DMS53 (cell line): ENCODE results near the gene RMND5B.
"Not testable (repeated sequence)": the region's sequence is repeated elsewhere in the genome, so short reads cannot be mapped to it uniquely, and the experiment has no call there.

Experiments used
- DNase-seq: peaks from one replicate; lab custom pipeline; 2025; lab: John Stamatoyannopoulos, UW

RMND5B gene

GRCh38 chr5:178130576-178131445, at the start of gene RMND5B:
Gene RMND5B (plus strand): TSS chr5:178131014. CDS start chr5:178138120, 7,106 bp downstream.
- DNase-seq, result peak; percentile 97

GRCh38 chr5:178081571-178082243, 49.1 kb upstream of the RMND5B start:
- no peak for DNase-seq

GRCh38 chr5:178083922-178084321, 46.9 kb upstream of the RMND5B start:
- DNase-seq, result no peak

- DNase-seq, result no peak
Measured at GRCh38 chr5:178085316-178085715, 45.5 kb upstream of the RMND5B start.

GRCh38 chr5:178086266-178086665, 44.5 kb upstream of the RMND5B start:
- peak; percentile 71 for DNase-seq

- DNase-seq, result not testable (repeated sequence)
Measured at GRCh38 chr5:178087199-178087598, 43.6 kb upstream of the RMND5B start.

- DNase-seq, result no peak
Measured at GRCh38 chr5:178090856-178091255, 40.0 kb upstream of the RMND5B start.

GRCh38 chr5:178093134-178093533, 37.7 kb upstream of the RMND5B start:
- no peak for DNase-seq

- no peak for DNase-seq
Measured at GRCh38 chr5:178094345-178094744, 36.5 kb upstream of the RMND5B start.

- DNase-seq, result no peak
Measured at GRCh38 chr5:178098685-178099084, 32.1 kb upstream of the RMND5B start.

- DNase-seq, result no peak
Measured at GRCh38 chr5:178103612-178104011, 27.2 kb upstream of the RMND5B start.

- no peak for DNase-seq
Measured at GRCh38 chr5:178104492-178104891, 26.3 kb upstream of the RMND5B start.

- no peak for DNase-seq
Measured at GRCh38 chr5:178106086-178106485, 24.7 kb upstream of the RMND5B start.

- DNase-seq, result no peak
Measured at GRCh38 chr5:178106556-178107239, 24.1 kb upstream of the RMND5B start.

- no peak for DNase-seq
Measured at GRCh38 chr5:178107756-178108310, 23.0 kb upstream of the RMND5B start.

GRCh38 chr5:178108446-178108845, 22.4 kb upstream of the RMND5B start:
- no peak for DNase-seq

- DNase-seq, result no peak
Measured at GRCh38 chr5:178108966-178109365, 21.8 kb upstream of the RMND5B start.

GRCh38 chr5:178110511-178110910, 20.3 kb upstream of the RMND5B start:
- no peak for DNase-seq

GRCh38 chr5:178111925-178112324, 18.9 kb upstream of the RMND5B start:
- DNase-seq, result peak; percentile 26

- no peak for DNase-seq
Measured at GRCh38 chr5:178112545-178112944, 18.3 kb upstream of the RMND5B start.

GRCh38 chr5:178113141-178113787, 17.6 kb upstream of the RMND5B start, which contains the start of gene N4BP3:
Gene N4BP3 (plus strand): TSS chr5:178113532. CDS start chr5:178119584, 6,052 bp downstream.
- DNase-seq, result peak; percentile 90

GRCh38 chr5:178113841-178114324, 16.9 kb upstream of the RMND5B start:
- no peak for DNase-seq
